ENCODE results near the gene DENND1A.
"Not testable (repeated sequence)": the region's sequence is repeated elsewhere in the genome, so short reads cannot be mapped to it uniquely, and the experiment has no call there.

The DENND1A gene

GRCh38 chr9:123339666-123340510, 590.0 kb downstream of the DENND1A start:
- DNase-seq (ENCODE audit: low read depth, low spot score), result no peak

GRCh38 chr9:123338710-123339665, 590.9 kb downstream of the DENND1A start:
- no peak for DNase-seq (ENCODE audit: low read depth, low spot score)

- no peak for DNase-seq (ENCODE audit: low read depth, low spot score)
Observed at GRCh38 chr9:123337971-123338370, 592.0 kb downstream of the DENND1A start.

- no peak for DNase-seq (ENCODE audit: low read depth, low spot score)
Observed at GRCh38 chr9:123336959-123337358, 593.0 kb downstream of the DENND1A start.

GRCh38 chr9:123336449-123336848, 593.5 kb downstream of the DENND1A start:
- DNase-seq (ENCODE audit: low read depth, low spot score), result no peak

GRCh38 chr9:123335986-123336329, 594.0 kb downstream of the DENND1A start:
- DNase-seq (ENCODE audit: low read depth, low spot score), result no peak

- no peak for DNase-seq (ENCODE audit: low read depth, low spot score)
Observed at GRCh38 chr9:123335193-123335985, 594.5 kb downstream of the DENND1A start.

GRCh38 chr9:123334639-123335038, 595.3 kb downstream of the DENND1A start:
- no peak for DNase-seq (ENCODE audit: low read depth, low spot score)

GRCh38 chr9:123333058-123333669, 596.8 kb downstream of the DENND1A start:
- not testable (repeated sequence) for DNase-seq (ENCODE audit: low read depth, low spot score)

- no peak for DNase-seq (ENCODE audit: low read depth, low spot score)
Observed at GRCh38 chr9:123331346-123332060, 598.4 kb downstream of the DENND1A start.
